Esophagus muscularis mucosa (tissue), 4 donors: ENCODE data around the gene FDX1. TPM values are rescaled to one million over a fixed set of nuclear protein-coding genes. Genes with fewer than 3 reads are reported as not detected.
A peak's percentile ranks its signal among the peaks of the same experiment; 100 is the strongest.

Experiments used
- DNase-seq: peaks from one replicate; pipeline ENCODE4 v3.0.0-alpha.2; 2017; ENCODE audit errors: extremely low spot score
- H3K27ac ChIP-seq, 4 donors: fragments of 200-600 bp; sonication (generic); replicated peaks in 1 of 4; 1 replicate in 3 of 4; 2 replicates in 1 of 4; pipeline ENCODE4 v1.5.1; 2016 to 2019; ENCODE audit warnings: mild to moderate bottlenecking in 1 of 4
- H3K27me3 ChIP-seq, 4 donors: fragments of 200-600 bp; sonication (generic); one replicate each; pipeline versions ENCODE4 v1.5.1 to v1.6.0; 2016 to 2019
- H3K36me3 ChIP-seq, 4 donors: fragments of 200-600 bp; sonication (generic); one replicate each; pipeline ENCODE4 v1.5.1; 2016 to 2019
- H3K4me1 ChIP-seq, 4 donors: fragments of 200-600 bp; sonication (generic); one replicate each; pipeline ENCODE4 v1.5.1; 2016 to 2019
- H3K4me3 ChIP-seq, 4 donors: fragments of 200-600 bp; sonication (generic); 1 replicate in 2 of 4; 2 replicates in 2 of 4; pipeline ENCODE4 v1.5.1; 2016 to 2019; ENCODE audit warnings: mild to moderate bottlenecking in 4 of 4, moderate library complexity in 1 of 4
- H3K9me3 ChIP-seq, 4 donors: fragments of 200-600 bp; sonication (generic); 1 replicate in 3 of 4; 2 replicates in 1 of 4; pipeline ENCODE4 v1.5.1; 2016 to 2019
- EP300 ChIP-seq: sonication (generic); formaldehyde crosslinking; IDR thresholded peaks from one replicate; pipeline ENCODE4 v1.6.1; 2017; ENCODE audit warnings: antibody characterized with exemption
- POLR2A ChIP-seq: fragments of 450-650 bp; IDR thresholded peaks from one replicate; pipeline ENCODE4 v1.6.1; 2017; ENCODE audit warnings: antibody characterized with exemption, moderate library complexity, mild to moderate bottlenecking, low read depth
- POLR2AphosphoS5 ChIP-seq, 2 donors: sonication (generic); formaldehyde crosslinking; IDR thresholded peaks; one replicate each; pipeline ENCODE4 v1.6.1; 2017; ENCODE audit warnings: antibody characterized with exemption in 2 of 2
- WGBS: methylation state at CpG from one replicate; pipeline ENCODE4 v1.1.5; 2018; 5-methylcytosine and 5-hydroxymethylcytosine counted together
- intact Hi-C: fragments of 100-400 bp; cut with DNase I; formaldehyde crosslinking; loops from one replicate; pipeline ENCODE4 v1.15.1; 2023
- total RNA-seq, 4 donors: library from RNA; depleted of rRNA; stranded (reverse); fragments of >200 nt; gene quantifications; one replicate each; pipeline versions ENCODE4 v1.1.0 to v1.2.1, GENCODE V29; 2016
- TF ChIP-seq, protein P1 (sequence below), 3 experiments: fragments of 200-600 bp in 2 of 3; fragments of 450-650 bp in 1 of 3; sonication (generic) in 2 of 3; IDR thresholded peaks; one replicate each; pipeline ENCODE4 v1.5.1; 2017 to 2019; ENCODE audit warnings: antibody characterized with exemption in 3 of 3, mild to moderate bottlenecking in 2 of 3, moderate library complexity in 1 of 3

FDX1 gene
- total RNA-seq, 4 donors from 2014 or later, result 12.0 to 15.7 (median 13.6) TPM

DNA sequence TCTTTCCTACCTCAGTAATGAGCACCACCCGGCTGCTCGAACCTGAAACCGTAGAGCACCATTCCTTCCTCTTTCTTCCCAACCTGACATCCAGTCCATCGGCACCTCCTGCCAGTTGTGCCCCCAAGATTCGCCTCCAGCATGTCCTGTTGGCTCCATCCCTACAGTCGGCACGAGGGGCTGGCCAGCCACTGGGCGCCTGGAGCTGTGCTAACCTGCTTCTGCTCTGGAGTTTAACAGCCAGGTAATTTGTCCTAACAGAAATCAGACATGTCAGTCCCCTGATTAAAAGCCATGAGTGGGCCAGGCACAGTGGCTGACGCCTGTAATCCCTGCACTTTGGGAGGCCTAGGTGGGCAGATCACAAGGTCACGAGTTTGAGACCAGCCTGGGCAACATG, 16.8 kb downstream of the FDX1 start:
- H3K36me3 ChIP-seq, result peaks cover 0 to 22% (median 13%) of the 10 kb centered on the region in 4 donors
- no peak overlapping the region for H3K27ac ChIP-seq
- TF ChIP-seq, protein P1, sequence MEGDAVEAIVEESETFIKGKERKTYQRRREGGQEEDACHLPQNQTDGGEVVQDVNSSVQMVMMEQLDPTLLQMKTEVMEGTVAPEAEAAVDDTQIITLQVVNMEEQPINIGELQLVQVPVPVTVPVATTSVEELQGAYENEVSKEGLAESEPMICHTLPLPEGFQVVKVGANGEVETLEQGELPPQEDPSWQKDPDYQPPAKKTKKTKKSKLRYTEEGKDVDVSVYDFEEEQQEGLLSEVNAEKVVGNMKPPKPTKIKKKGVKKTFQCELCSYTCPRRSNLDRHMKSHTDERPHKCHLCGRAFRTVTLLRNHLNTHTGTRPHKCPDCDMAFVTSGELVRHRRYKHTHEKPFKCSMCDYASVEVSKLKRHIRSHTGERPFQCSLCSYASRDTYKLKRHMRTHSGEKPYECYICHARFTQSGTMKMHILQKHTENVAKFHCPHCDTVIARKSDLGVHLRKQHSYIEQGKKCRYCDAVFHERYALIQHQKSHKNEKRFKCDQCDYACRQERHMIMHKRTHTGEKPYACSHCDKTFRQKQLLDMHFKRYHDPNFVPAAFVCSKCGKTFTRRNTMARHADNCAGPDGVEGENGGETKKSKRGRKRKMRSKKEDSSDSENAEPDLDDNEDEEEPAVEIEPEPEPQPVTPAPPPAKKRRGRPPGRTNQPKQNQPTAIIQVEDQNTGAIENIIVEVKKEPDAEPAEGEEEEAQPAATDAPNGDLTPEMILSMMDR (IDR thresholded peaks at IDR 0.05), result no peak
- no peak for TF ChIP-seq POLR2AphosphoS5 (IDR thresholded peaks at IDR 0.05)
- TF ChIP-seq EP300, result no peak
- TF ChIP-seq POLR2A, result no peak
- no peaks in the 10 kb centered on the region for H3K9me3 ChIP-seq
- no peaks in the 10 kb centered on the region for H3K27me3 ChIP-seq
- intact Hi-C loops, result no loop called here
- WGBS, result 96% methylated on average over 10 of the region's 10 CpGs
- no peak for DNase-seq
- no peak overlapping the region for H3K4me3 ChIP-seq
- peaks cover 3 to 33% (median 15%) of the 10 kb centered on the region in 4 donors for H3K4me1 ChIP-seq

DNA sequence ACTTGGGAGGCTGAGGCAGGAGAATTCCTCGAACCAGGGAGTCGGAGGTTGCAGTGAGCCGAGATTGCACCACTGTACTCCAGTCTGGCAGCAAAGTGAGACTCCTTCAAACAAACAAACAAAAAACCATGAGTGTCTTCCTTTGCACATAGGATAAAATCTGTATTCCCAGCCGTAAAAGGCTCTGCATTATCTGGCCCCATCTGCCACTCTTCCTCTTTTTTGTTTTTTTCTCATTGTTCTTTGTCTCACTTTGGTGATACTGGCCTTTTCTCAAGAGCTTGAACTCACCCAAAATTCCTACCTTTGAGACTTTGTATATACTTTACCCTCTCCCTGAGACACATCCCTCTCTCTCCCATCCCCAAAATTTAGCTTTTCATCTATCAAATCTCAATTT, 17.6 kb downstream of the FDX1 start:
- intact Hi-C loops, result no loop called here
- 92% methylated on average over 4 of the region's 4 CpGs for WGBS
- Histone ChIP-seq H3K4me3 (no peak overlapping the region), H3K9me3 (no peaks in the 10 kb centered on the region), H3K36me3 (peaks cover 0 to 14% (median 11%) of the 10 kb centered on the region in 4 donors), H3K27ac (no peak overlapping the region), H3K4me1 (peaks cover 3 to 33% (median 15%) of the 10 kb centered on the region in 4 donors), H3K27me3 (no peaks in the 10 kb centered on the region)
- TF ChIP-seq EP300, result no peak
- no peak for DNase-seq

DNA sequence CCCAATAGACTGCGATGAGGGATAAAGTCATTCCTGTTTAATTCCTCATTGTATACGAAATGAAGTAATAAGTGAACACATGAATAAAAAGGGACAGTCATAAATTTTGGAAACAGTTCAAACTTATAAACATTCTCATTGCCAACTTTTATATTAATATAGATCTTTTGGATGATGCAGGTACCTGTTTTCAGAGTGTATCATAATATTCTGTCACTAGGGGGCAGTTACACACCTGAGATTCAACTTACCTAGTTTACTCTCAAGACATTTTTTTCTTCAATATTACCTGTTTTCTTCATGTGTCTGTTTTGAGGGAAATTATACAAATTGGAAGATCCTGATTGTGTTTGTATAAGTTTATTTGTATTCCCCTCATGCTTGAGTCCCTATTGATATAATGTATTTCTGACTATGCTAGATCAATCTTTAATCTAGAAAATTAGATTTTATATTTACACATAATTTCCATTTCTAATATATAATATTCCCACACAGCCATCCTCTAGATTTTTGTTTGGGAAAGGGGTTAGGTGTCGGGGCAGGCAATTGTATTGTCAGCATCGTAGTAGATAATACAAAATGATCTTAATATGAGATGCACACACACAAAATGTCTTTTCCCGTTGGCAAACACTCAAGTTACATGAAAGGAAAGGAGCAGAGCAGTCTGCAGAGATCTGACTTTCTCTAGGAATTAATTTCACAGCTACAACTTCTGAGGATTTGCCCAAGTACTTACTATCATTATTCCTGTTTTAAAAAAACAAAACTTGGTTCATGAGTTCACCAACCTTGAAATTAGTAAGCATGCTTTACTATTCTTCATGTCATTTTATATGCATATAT, 18.4 kb downstream of the FDX1 start:
- H3K4me3 ChIP-seq, result no peak overlapping the region
- 50% methylated on average over 5 of the region's 5 CpGs for WGBS
- intact Hi-C loops, result no loop called here

DNA sequence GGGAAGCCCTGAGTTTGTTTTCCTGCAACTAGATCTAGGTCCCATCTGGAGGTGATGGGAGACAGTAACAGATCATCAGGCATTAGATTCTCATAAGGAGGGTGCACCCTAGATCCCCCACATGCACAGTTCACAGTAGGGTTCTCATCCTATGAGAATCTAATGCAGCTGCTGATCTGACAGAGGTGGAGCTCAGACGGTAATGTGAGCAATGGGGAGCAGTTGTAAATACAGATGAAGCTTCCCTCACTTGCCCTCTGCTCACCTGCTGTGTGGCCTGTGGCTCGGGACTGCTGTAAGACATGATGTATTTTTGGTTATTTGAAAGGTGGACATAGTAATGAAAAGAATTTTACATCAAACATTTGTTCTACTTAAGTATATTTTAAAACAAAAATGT, 20.5 kb downstream of the FDX1 start:
- WGBS, result 91% methylated on average over 2 of the region's 2 CpGs
- intact Hi-C loops, result loop anchor here (5.0 kb wide), 1 partner anchor 782 kb away; no protein-coding TSS in a partner anchor
- no peak for TF ChIP-seq POLR2A
- peaks cover 0 to 32% (median 16%) of the 10 kb centered on the region in 4 donors for H3K4me1 ChIP-seq
- no peaks in the 10 kb centered on the region for H3K27me3 ChIP-seq
- H3K36me3 ChIP-seq, result peaks cover 0 to 6% (median 5%) of the 10 kb centered on the region in 4 donors
- no peak overlapping the region for H3K27ac ChIP-seq
- H3K4me3 ChIP-seq, result no peak overlapping the region
- H3K9me3 ChIP-seq, result no peaks in the 10 kb centered on the region
- DNase-seq, result no peak

More for the DNA sequence above, 18.4 kb downstream of the FDX1 start:
- Histone ChIP-seq H3K9me3 (no peaks in the 10 kb centered on the region), H3K36me3 (peaks cover 0 to 9% (median 5%) of the 10 kb centered on the region in 4 donors), H3K4me1 (peaks cover 3 to 33% (median 15%) of the 10 kb centered on the region in 4 donors), H3K27ac (no peak overlapping the region), H3K27me3 (no peaks in the 10 kb centered on the region)
- TF ChIP-seq POLR2A (no peak), POLR2AphosphoS5 (IDR thresholded peaks at IDR 0.05) (no peak), EP300 (no peak)
- TF ChIP-seq, protein P1 (IDR thresholded peaks at IDR 0.05), result peak; percentile 41 to 45 (median 43)
- DNase-seq, result no peak

DNA sequence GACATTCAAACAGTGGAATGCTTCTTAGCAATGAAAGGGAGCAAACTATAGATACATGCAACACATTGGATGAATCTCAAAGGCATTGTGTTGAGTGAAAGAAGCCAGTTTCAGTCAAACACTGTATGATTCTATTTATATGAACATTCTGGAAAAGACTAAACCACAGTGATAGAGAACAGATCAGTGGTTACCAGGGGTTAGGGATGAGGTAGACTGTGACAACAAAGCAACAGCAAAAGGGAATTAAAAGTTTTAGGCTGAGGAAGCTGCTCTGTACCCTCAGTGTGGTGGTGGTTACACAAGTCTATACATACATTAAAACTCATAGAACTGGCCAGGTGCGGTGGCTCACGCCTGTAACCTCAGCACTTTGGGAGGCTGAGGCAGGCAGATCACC, 23.0 kb downstream of the FDX1 start:
- no peak overlapping the region for H3K4me3 ChIP-seq
- peaks cover 0 to 35% (median 15%) of the 10 kb centered on the region in 4 donors for H3K4me1 ChIP-seq
- TF ChIP-seq EP300 (no peak), POLR2A (no peak), POLR2AphosphoS5 (IDR thresholded peaks at IDR 0.05) (no peak)
- TF ChIP-seq, protein P1 (IDR thresholded peaks at IDR 0.05), result no peak
- no peaks in the 10 kb centered on the region for H3K27me3 ChIP-seq
- H3K36me3 ChIP-seq, result no peaks in the 10 kb centered on the region
- intact Hi-C loops, result loop anchor here (5.0 kb wide), 1 partner anchor 780 kb away; no protein-coding TSS in a partner anchor
- 100% methylated on average over 2 of the region's 2 CpGs for WGBS
- H3K9me3 ChIP-seq, result no peaks in the 10 kb centered on the region
- no peak for DNase-seq
- no peak overlapping the region for H3K27ac ChIP-seq
